HepG2 (cell line): Measurements from ENCODE around the gene ATP8A2.
"Not testable (repeated sequence)": the region's sequence is repeated elsewhere in the genome, so short reads cannot be mapped to it uniquely, and the experiment has no call there.

ENCODE experiments used
- POLR2AphosphoS2 ChIP-seq: IDR thresholded peaks from 2 replicates; pipeline ENCODE4 v1.6.1; 2011; ENCODE audit warnings: low read depth, low read length, improper control_type of control experiment
- ZNF138 ChIP-seq: sonication (generic); formaldehyde crosslinking; IDR thresholded peaks from 2 replicates; pipeline ENCODE4 v1.5.0; 2020; ENCODE audit warnings: mild to moderate bottlenecking, low read depth, missing genetic modification reagents
- ZNF3 ChIP-seq: IDR thresholded peaks from 2 replicates; pipeline ENCODE4 v1.7.0; 2017; ENCODE audit warnings: inconsistent platforms
- TF ChIP-seq, protein P1 (sequence below): sonication (generic); formaldehyde crosslinking; IDR thresholded peaks from 2 replicates; pipeline ENCODE4 v1.5.0; 2020; ENCODE audit warnings: missing genetic modification reagents
- TF ChIP-seq, protein P2 (sequence below): sonication (generic); formaldehyde crosslinking; IDR thresholded peaks from 2 replicates; pipeline ENCODE4 v1.5.0; 2020; ENCODE audit warnings: mild to moderate bottlenecking, missing genetic modification reagents
- TF ChIP-seq, protein P3 (sequence below): sonication (generic); formaldehyde crosslinking; IDR thresholded peaks from 2 replicates; pipeline ENCODE4 v1.8.0; 2022; ENCODE audit warnings: missing genetic modification reagents, mild to moderate bottlenecking, moderate library complexity, borderline replicate concordance
- TF ChIP-seq, protein P4 (sequence below): sonication (generic); formaldehyde crosslinking; IDR thresholded peaks from 2 replicates; pipeline ENCODE4 v1.5.0; 2020; ENCODE audit warnings: mild to moderate bottlenecking, missing genetic modification reagents, moderate library complexity

DNA sequence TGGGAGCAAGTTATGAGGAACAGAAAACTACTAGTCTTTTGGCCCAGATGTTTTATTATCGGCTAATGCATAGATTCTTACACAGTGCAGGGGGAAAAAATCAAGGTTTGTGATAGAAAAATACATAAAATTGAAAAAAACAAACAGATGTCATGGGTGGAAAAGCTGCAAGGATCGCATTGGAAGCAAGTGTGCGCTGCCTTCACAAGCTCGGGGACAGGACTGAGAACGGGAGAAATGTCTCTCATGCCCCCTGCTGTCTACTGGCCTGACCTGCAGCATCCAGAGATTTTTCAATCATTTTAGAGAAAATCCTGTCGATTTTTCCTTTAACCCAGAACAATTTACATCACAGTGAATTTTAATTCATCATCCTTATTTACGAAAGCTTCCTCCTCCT lies 700.6 kb downstream of the ATP8A2 start:
- TF ChIP-seq, protein P1, sequence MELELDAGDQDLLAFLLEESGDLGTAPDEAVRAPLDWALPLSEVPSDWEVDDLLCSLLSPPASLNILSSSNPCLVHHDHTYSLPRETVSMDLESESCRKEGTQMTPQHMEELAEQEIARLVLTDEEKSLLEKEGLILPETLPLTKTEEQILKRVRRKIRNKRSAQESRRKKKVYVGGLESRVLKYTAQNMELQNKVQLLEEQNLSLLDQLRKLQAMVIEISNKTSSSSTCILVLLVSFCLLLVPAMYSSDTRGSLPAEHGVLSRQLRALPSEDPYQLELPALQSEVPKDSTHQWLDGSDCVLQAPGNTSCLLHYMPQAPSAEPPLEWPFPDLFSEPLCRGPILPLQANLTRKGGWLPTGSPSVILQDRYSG (CRISPR knock-in tag): not testable (repeated sequence)
- TF ChIP-seq, protein P2, sequence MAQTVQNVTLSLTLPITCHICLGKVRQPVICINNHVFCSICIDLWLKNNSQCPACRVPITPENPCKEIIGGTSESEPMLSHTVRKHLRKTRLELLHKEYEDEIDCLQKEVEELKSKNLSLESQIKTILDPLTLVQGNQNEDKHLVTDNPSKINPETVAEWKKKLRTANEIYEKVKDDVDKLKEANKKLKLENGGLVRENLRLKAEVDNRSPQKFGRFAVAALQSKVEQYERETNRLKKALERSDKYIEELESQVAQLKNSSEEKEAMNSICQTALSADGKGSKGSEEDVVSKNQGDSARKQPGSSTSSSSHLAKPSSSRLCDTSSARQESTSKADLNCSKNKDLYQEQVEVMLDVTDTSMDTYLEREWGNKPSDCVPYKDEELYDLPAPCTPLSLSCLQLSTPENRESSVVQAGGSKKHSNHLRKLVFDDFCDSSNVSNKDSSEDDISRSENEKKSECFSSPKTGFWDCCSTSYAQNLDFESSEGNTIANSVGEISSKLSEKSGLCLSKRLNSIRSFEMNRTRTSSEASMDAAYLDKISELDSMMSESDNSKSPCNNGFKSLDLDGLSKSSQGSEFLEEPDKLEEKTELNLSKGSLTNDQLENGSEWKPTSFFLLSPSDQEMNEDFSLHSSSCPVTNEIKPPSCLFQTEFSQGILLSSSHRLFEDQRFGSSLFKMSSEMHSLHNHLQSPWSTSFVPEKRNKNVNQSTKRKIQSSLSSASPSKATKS (CRISPR knock-in tag): not testable (repeated sequence)
- TF ChIP-seq, protein P3, sequence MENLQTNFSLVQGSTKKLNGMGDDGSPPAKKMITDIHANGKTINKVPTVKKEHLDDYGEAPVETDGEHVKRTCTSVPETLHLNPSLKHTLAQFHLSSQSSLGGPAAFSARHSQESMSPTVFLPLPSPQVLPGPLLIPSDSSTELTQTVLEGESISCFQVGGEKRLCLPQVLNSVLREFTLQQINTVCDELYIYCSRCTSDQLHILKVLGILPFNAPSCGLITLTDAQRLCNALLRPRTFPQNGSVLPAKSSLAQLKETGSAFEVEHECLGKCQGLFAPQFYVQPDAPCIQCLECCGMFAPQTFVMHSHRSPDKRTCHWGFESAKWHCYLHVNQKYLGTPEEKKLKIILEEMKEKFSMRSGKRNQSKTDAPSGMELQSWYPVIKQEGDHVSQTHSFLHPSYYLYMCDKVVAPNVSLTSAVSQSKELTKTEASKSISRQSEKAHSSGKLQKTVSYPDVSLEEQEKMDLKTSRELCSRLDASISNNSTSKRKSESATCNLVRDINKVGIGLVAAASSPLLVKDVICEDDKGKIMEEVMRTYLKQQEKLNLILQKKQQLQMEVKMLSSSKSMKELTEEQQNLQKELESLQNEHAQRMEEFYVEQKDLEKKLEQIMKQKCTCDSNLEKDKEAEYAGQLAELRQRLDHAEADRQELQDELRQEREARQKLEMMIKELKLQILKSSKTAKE: not testable (repeated sequence)
- not testable (repeated sequence) for TF ChIP-seq ZNF3 (CRISPR knock-in tag); ZNF138 (CRISPR knock-in tag); POLR2AphosphoS2
- TF ChIP-seq, protein P4, sequence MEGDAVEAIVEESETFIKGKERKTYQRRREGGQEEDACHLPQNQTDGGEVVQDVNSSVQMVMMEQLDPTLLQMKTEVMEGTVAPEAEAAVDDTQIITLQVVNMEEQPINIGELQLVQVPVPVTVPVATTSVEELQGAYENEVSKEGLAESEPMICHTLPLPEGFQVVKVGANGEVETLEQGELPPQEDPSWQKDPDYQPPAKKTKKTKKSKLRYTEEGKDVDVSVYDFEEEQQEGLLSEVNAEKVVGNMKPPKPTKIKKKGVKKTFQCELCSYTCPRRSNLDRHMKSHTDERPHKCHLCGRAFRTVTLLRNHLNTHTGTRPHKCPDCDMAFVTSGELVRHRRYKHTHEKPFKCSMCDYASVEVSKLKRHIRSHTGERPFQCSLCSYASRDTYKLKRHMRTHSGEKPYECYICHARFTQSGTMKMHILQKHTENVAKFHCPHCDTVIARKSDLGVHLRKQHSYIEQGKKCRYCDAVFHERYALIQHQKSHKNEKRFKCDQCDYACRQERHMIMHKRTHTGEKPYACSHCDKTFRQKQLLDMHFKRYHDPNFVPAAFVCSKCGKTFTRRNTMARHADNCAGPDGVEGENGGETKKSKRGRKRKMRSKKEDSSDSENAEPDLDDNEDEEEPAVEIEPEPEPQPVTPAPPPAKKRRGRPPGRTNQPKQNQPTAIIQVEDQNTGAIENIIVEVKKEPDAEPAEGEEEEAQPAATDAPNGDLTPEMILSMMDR (CRISPR knock-in tag): not testable (repeated sequence)
